Choroid plexus epithelial cell (primary cell): Measurements from ENCODE around the gene HBZ.

Experiments used
- DNase-seq: peaks from one replicate; pipeline ENCODE4 v3.0.0-alpha.2; 2010; ENCODE audit warnings: low read depth
- H3K4me3 ChIP-seq: 2 replicates; pipeline ENCODE4 v1.5.1; 2011; ENCODE audit warnings: low read depth, mild to moderate bottlenecking, control low read depth, low read length, moderate library complexity
- TF ChIP-seq, protein P1 (sequence below): conservative IDR thresholded peaks from 2 replicates; pipeline ENCODE4 v1.5.1; 2011; ENCODE audit warnings: low read depth, mild to moderate bottlenecking, control low read depth, inconsistent platforms, low read length, moderate library complexity

The HBZ gene

DNA sequence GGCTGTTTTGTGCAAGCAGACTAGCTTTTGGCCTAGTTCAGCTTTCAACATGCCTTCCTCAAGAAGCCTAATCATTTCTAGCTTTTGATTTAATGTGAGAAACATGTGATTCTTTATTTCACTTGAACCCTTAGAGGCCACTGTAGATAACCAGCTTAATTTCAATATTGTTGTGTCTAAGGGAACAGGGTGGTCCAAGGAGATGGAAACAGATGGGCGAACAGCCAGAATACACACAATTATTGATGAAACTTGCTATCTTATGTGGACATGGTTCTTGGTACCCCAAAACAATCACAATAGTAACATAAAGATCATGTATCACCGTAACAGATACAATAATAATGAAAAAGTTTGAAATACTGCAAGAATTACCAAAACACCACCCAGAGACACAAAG is 18.7 kb upstream of the HBZ start:
- DNase-seq, result no peak
- no peak overlapping the region for H3K4me3 ChIP-seq
- TF ChIP-seq, protein P1, sequence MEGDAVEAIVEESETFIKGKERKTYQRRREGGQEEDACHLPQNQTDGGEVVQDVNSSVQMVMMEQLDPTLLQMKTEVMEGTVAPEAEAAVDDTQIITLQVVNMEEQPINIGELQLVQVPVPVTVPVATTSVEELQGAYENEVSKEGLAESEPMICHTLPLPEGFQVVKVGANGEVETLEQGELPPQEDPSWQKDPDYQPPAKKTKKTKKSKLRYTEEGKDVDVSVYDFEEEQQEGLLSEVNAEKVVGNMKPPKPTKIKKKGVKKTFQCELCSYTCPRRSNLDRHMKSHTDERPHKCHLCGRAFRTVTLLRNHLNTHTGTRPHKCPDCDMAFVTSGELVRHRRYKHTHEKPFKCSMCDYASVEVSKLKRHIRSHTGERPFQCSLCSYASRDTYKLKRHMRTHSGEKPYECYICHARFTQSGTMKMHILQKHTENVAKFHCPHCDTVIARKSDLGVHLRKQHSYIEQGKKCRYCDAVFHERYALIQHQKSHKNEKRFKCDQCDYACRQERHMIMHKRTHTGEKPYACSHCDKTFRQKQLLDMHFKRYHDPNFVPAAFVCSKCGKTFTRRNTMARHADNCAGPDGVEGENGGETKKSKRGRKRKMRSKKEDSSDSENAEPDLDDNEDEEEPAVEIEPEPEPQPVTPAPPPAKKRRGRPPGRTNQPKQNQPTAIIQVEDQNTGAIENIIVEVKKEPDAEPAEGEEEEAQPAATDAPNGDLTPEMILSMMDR, result no peak

DNA sequence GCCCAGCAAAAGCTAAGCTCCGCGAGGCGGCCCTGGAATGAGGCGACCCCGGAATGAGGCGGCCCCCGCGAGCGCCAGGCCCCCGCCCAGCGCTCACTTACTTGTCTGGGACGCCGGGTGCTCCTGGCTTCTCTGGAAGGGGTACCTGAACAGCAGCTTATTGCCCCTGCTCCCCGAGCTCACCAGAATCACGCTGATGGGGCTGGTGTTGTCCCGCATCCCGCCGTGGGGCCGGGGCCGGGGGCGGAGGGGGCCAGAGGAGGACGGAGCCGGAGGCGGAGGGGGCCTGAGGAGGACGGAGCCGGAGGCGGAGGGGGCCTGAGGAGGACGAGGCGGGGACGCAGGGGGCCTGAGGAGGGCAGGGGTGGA is 14.4 kb upstream of the HBZ start:
- DNase-seq, result peak; percentile 16
- H3K4me3 ChIP-seq, result peak overlapping the region; percentile 74
- TF ChIP-seq, protein P1, result no peak

DNA sequence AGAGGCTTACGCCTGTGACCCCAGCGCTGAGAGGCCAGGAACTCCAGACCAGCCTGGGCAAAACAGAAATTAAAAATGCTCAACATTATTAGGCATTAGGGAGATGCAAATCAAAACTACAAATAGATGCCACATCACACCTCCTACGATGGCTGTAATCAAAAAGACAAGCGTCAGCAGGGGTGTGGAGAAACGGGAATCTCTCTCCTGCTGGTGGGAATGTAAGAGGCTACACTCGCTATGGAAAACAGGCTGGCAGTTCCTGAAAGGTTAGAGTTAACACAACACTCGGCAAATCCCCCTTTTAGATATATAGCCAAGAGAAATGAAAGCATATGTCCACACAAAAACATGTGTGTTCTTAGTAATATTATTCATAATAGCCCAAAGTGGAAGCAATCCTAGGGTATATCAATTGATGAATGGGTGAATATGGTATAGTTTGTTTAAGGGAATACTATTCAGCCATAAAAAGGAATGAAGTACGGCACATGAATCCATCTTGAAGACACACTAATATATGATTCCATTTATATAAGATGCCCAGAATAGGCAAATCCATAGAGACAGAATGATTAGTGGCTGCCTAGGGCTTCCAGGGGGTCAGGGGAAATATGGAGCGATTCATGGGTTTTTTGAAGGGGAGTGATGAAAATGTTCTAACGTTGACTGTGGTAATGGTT is 12.1 kb upstream of the HBZ start:
- no peak for DNase-seq
- TF ChIP-seq, protein P1, result no peak
- no peak overlapping the region for H3K4me3 ChIP-seq

DNA sequence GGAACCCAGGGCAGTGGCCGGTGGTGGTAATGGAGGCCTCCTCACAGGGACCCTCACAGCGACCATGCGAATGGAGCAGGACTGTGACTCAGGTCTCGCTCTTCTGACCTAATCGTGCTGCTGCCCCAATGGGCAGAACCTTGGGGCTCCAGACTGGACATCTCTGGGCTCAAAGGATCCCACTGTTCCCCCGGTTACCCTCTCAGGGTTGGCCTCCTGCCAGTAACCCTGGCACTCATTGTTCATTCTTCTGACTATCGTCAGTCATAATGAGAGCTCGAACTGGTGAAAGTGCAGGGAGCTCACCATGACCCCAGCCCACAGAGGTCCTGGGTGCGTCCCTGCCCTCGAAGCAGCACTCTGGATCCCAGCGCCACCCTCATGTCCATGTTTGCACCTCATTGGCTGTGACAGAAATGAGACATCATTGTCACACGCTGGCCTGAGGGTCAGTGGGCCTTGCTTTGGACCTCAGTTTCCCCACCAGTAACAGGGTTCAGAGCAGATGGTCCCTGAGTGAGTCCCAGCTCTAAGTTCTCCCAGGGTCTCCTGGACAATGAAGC is 10.0 kb upstream of the HBZ start:
- TF ChIP-seq, protein P1, result no peak
- no peak overlapping the region for H3K4me3 ChIP-seq
- no peak for DNase-seq

DNA sequence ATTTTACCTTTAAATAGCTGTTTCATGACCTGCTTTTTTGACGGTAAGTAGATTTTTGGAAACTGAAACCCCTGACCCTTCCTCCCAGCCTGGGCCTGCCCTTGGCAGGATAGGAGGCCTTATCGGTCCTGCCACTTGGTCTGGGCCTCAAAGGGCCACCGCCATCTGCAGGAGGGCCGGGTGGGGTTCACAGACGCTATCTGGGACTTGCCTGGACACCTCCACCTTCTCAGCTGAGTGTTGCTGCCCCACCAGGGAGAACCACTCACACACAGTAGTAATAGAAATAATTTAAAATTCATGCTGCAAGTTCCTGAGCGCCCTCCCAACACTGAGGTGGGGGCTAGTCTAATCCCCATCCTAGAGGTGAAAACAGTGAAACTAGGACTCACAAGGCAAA is 9.4 kb upstream of the HBZ start:
- H3K4me3 ChIP-seq, result no peak overlapping the region
- no peak for DNase-seq
- TF ChIP-seq, protein P1, result no peak

DNA sequence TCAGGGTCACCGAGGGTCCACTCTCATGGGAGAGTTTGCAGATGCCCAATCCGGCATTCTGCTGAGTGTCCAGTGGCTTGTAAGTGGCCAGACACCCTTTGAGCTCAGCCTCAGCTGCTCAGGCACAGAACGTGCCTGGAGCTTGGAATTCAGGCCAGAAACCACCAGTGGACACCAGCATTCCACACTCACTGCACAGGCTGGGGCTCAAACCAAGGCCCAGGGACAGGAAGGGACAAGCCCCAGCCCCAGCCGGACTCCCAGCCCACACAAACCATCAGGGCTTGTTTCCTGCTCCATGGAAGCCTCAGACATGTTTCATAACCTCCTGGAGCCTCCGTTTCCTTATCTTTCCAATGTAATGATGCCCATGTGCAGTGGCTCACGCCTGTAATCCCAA is 9.0 kb upstream of the HBZ start:
- TF ChIP-seq, protein P1, result no peak
- no peak overlapping the region for H3K4me3 ChIP-seq
- no peak for DNase-seq

DNA sequence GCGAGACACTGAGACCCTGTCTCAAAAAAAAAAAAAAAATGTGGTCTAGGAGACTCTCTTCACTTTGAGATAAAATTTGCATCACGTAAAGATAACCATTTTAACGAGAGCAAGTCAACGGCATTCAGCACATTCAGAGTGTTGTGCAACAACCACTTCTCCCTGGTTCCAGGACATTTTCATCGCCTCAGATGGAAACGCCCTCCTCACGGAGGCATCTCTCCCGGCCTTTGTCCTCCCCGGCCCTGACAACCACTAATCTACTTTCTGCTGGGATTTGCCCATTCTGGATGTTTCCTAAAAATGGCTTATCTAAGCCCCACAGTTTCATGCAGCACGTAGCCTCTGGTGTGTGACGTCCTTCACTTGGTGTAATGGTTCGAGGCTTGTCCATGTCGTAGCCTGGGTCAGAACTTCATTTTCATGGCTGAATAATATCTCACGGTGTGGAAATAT is 7.6 kb upstream of the HBZ start:
- H3K4me3 ChIP-seq, result no peak overlapping the region
- TF ChIP-seq, protein P1, result no peak
- no peak for DNase-seq
